Germinal center (tissue), 1 donor: Measurements from ENCODE around the gene BAIAP3.

ENCODE experiments used
- DNase-seq: peaks from one replicate; pipeline ENCODE4 v3.0.0; 2012; ENCODE audit warnings: mixed read lengths, low spot score

The BAIAP3 gene

GRCh38 chr16:1334739-1335138 lies 1.3 kb downstream of the BAIAP3 start:
- DNase-seq = no peak

- DNase-seq = no peak
These were observed 1.9 kb downstream of the BAIAP3 start for GRCh38 chr16:1335211-1335971.

- no peak for DNase-seq
These were observed 2.6 kb downstream of the BAIAP3 start for GRCh38 chr16:1335996-1336395.

GRCh38 chr16:1336619-1337018 lies 3.2 kb downstream of the BAIAP3 start:
- no peak for DNase-seq

- DNase-seq = no peak
These were observed 4.0 kb downstream of the BAIAP3 start for GRCh38 chr16:1337486-1337885.

- DNase-seq = no peak
These were observed 4.8 kb downstream of the BAIAP3 start for GRCh38 chr16:1338119-1338730.

DNA sequence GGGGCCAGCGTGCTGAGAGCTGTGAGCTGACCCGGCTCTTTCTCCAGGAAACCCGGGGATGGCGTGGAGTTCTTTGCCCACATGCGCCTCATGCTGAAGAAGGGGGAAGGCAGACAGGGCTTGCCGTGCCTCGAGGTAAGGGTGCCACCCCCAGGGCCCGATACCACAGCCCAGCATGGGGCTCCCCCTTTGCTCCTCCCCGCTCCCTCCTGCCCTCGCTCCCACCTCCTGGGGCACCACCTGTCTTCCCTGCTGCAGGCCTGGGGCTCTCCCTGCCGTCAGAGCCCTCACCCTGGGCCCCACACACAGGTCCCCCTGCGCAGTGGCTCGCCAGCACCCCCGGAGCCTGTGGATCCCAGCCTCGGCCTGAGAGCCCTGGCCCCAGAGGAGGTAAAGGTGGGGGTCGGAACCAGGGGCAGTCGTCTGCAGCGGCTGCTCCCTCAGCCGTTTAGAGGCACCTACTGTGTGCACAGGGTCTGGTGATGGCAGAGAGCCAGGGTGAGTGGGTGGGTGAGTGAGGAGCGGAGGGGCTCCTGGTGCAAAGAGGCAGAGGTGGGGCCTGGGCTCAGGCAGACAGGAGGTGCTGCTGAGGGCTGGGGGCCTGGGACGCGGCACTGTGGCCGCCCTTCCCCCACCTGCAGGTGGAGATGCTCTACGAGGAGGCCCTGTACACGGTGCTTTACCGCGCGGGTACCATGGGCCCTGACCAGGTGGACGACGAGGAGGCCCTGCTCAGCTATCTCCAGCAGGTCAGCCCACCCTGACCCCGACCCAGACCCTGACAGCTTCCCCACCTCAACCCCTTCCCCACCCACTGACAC lies 5.6 kb downstream of the BAIAP3 start:
- DNase-seq = no peak

GRCh38 chr16:1340730-1341494 lies 7.5 kb downstream of the BAIAP3 start:
- no peak for DNase-seq

DNA sequence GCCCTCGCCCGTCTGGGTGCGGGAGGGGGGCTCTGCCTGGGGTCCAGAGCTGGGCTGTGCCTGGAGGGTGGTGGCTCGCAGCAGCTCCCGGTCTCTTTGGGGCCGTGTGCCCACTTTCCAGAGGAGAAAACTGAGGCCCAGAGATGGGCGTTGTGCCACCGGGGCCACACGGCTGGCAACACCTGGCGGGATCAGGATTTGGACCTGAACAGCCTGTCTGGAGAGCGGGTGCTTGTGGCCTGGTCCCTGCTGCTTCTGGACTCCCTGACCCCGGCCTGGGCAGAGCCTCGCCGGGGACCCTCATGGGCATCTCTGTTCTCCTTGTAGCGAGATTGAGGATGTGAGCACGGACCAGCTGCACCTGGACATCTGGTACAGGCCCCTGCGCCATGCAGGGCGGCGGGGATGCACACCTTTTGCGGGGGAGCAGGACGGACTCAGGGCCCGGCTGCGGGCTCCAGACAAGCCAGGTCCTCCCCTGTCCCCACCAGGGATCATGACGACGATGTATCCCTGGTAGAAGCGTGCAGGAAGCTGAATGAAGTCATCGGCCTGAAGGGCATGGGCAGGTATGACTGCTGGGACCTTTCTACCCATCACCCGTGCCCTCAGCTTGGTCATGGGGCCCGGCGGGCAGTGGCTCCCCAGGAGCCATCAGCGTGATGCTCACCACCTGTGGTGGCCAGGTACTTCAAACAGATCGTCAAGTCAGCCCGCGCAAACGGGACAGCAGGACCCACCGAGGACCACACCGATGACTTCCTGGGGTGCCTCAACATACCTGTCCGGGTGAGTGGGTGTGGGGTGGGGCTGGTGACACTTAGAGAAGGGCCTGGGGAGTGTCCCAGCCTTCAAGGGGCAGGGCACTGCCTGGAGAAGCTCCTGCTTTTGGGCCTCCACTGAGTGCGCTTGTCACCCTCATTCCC lies 8.3 kb downstream of the BAIAP3 start:
- DNase-seq = no peak

DNA sequence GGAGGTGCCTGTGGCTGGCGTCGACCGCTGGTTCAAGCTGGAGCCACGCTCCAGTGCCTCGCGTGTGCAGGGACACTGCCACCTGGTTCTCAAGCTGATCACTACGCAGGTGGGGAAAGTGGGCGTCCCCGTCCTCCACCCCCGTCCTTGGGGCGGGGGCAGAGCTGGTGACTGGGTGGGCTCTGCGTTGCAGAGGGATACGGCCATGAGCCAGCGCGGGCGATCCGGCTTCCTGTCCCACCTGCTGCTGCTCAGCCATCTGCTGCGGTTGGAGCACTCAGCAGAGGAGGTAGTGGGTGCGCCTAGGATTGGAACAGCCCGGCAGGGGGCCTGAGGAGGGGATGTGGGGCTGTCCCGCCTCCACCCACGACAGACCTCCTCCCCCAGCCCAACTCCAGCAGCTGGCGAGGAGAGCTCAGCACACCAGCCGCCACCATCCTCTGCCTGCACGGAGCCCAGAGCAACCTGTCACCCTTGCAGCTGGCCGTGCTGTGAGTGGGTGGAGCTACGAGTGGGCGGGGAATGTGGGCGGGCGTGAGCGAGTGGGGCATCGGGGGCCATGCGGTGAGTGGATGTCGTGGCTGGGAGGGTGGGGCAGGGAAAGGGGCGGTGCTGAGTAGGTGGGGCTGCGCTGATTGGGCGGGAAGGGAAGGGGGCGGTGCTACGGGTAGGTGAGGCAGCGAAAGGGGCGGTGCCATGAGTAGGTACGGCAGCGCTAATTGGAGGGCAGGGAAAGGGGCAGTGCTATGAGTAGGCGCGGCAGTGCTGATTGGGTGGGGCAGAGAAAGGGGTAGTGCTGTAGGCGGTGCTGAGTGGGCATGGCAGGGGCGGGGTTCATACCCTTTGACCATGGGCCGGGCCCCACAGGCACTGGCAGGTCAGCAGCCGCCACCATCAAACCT lies 9.3 kb downstream of the BAIAP3 start:
- DNase-seq = peak; percentile 100

- DNase-seq = no peak
These were observed 10.2 kb downstream of the BAIAP3 start for GRCh38 chr16:1343428-1344242.

DNA sequence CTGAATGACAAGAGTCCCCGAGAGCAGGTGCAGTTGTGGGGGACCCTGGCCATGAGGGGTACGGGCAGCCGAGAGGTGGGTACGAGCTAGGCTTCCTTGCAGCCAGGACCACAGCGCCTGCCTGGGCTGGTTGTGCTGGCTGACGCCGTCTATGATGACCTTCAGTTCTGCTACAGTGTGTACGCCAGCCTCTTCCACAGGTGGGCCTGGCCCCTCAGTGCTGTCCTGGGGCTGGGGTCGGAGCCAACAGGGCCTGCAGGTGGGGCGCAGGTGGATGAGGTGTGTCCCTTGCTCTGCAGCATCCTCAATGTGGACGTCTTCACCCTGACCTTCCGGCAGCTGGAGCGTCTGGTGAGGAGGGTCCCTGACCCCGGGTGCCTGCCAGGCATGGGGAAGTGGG lies 11.1 kb downstream of the BAIAP3 start:
- no peak for DNase-seq

DNA sequence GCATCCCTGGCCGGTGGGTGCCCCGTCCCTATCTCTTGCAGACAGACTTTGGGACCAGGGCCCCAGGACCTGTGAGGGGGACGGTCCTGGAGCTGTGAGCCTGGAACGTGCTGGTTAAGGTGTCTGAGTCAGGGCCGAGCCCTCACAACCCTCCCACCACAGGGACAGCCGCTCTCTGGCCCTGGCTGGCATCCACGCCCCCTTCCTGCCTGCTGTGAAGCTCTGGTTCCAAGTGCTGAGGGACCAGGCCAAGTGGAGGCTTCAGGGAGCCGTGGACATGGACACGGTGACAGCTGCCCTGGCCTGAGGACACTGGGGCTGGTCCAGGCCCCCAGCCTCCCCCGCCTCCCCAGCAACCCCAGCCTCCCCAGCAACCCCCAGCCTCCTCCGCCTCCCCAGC lies 11.6 kb downstream of the BAIAP3 start:
- DNase-seq = no peak

GRCh38 chr16:1345651-1346421 lies 12.4 kb downstream of the BAIAP3 start:
- no peak for DNase-seq

GRCh38 chr16:1346422-1347285 lies 13.2 kb downstream of the BAIAP3 start:
- no peak for DNase-seq

- no peak for DNase-seq
These were observed 13.9 kb downstream of the BAIAP3 start for GRCh38 chr16:1347286-1347855.

GRCh38 chr16:1347962-1348361 lies 14.5 kb downstream of the BAIAP3 start:
- no peak for DNase-seq
